Keratinocyte (primary cell): Measurements from ENCODE around the gene C19orf12. TPM values are rescaled to one million over a fixed set of nuclear protein-coding genes. Genes with fewer than 3 reads are reported as not detected.

Experiments
- DNase-seq: peaks from one replicate; pipeline ENCODE4 v3.0.0-alpha.2; 2011; ENCODE audit warnings: low read depth, missing footprints, low spot score
- FAIRE-seq: peaks from 2 replicates; lab custom pipeline; 2011; peaks lifted over from hg19 to GRCh38; lab: Jason Lieb, UNC
- H2AFZ ChIP-seq: 2 replicates; pipeline ENCODE4 v1.6.0; 2012; ENCODE audit warnings: low read length, control low read depth, inconsistent platforms; ENCODE audit not compliant: control insufficient read depth
- H3K27ac ChIP-seq: 2 replicates; pipeline ENCODE4 v1.5.1; 2011; ENCODE audit warnings: low read length; ENCODE audit not compliant: control insufficient read depth, insufficient read depth
- H3K27me3 ChIP-seq: 3 replicates; pipeline ENCODE4 v1.6.0; 2011; ENCODE audit warnings: low read length; ENCODE audit not compliant: control insufficient read depth, insufficient read depth; ENCODE audit errors: extremely low read depth
- H3K36me3 ChIP-seq, 2 experiments: 2 replicates in 1 of 2; 3 replicates in 1 of 2; pipeline ENCODE4 v1.5.1; 2011; ENCODE audit warnings: low read length in 2 of 2, mild to moderate bottlenecking in 1 of 2; ENCODE audit not compliant: control insufficient read depth in 2 of 2, insufficient read depth in 2 of 2; ENCODE audit errors: extremely low read depth in 1 of 2
- H3K4me1 ChIP-seq: 3 replicates; pipeline ENCODE4 v1.5.1; 2011; ENCODE audit warnings: low read length; ENCODE audit not compliant: control insufficient read depth, insufficient read depth; ENCODE audit errors: extremely low read depth
- H3K4me2 ChIP-seq: 3 replicates; pipeline ENCODE4 v1.6.0; 2011; ENCODE audit warnings: low read depth, low read length; ENCODE audit not compliant: control insufficient read depth, insufficient read depth; ENCODE audit errors: extremely low read depth
- H3K4me3 ChIP-seq, 3 experiments: fragments of 200-600 bp in 1 of 3; sonication (generic) in 1 of 3; 2 replicates in 2 of 3; 3 replicates in 1 of 3; pipeline ENCODE4 v1.5.1; 2011 to 2016; ENCODE audit warnings: low read length in 3 of 3, mild to moderate bottlenecking in 3 of 3, control low read depth in 2 of 3, inconsistent platforms in 1 of 3, low read depth in 1 of 3, mixed read lengths in 1 of 3, mixed run types in 1 of 3, moderate library complexity in 1 of 3; ENCODE audit not compliant: control insufficient read depth in 2 of 3, insufficient read depth in 2 of 3; ENCODE audit errors: extremely low read depth in 1 of 3
- H3K79me2 ChIP-seq: 2 replicates; pipeline ENCODE4 v1.6.0; 2012; ENCODE audit warnings: low read length; ENCODE audit not compliant: control insufficient read depth, insufficient read depth
- H3K9ac ChIP-seq: 3 replicates; pipeline ENCODE4 v1.6.0; 2011; ENCODE audit warnings: low read length; ENCODE audit not compliant: control insufficient read depth, insufficient read depth; ENCODE audit errors: extremely low read depth
- H3K9me1 ChIP-seq: 3 replicates; pipeline ENCODE4 v1.6.0; 2011; ENCODE audit warnings: low read length; ENCODE audit not compliant: control insufficient read depth, insufficient read depth; ENCODE audit errors: extremely low read depth
- H3K9me3 ChIP-seq: 2 replicates; pipeline ENCODE4 v1.5.1; 2012; ENCODE audit warnings: low read depth, low read length; ENCODE audit not compliant: control insufficient read depth
- H4K20me1 ChIP-seq: 3 replicates; pipeline ENCODE4 v1.6.0; 2011; ENCODE audit warnings: low read length; ENCODE audit not compliant: control insufficient read depth, insufficient read depth; ENCODE audit errors: extremely low read depth
- EZH2 ChIP-seq: IDR thresholded peaks from one replicate; pipeline ENCODE4 v1.6.1; 2012; ENCODE audit warnings: inconsistent platforms, mild to moderate bottlenecking, low read length, moderate library complexity
- dilution Hi-C: fragments of 300-500 bp; cut with MboI; formaldehyde crosslinking; loops from one replicate; pipeline ENCODE4 v1.7.0; 2020; ENCODE audit warnings: low sequenced_read_pairs; ENCODE audit not compliant: extremely low pct_ligation_motif_present
- polyA plus RNA-seq, 5 experiments: library from polyadenylated mRNA; depleted of rRNA in 3 of 5; stranded (reverse) in 3 of 5; stranded (forward) in 1 of 5; unstranded in 1 of 5; fragments of >200 nt; gene quantifications; 1 replicate in 1 of 5; 2 replicates in 3 of 5; 3 replicates in 1 of 5; pipeline versions ENCODE4 v1.2.1 to v1.2.3, GENCODE V29; 2011 to 2012; ENCODE audit warnings: missing spikeins in 2 of 5, low read depth in 1 of 5, low replicate concordance in 1 of 5
- TF ChIP-seq, protein P1 (sequence below), 3 experiments: IDR thresholded peaks in 1 of 3; conservative IDR thresholded peaks in 1 of 3; optimal IDR thresholded peaks in 1 of 3; 2 replicates in 2 of 3; 3 replicates in 1 of 3; pipeline versions ENCODE3 to v1.5.1; 2011; ENCODE audit warnings: low read length in 3 of 3, mild to moderate bottlenecking in 3 of 3, moderate library complexity in 2 of 3, control low read depth in 1 of 3, inconsistent platforms in 1 of 3; ENCODE audit not compliant: insufficient read depth in 2 of 3; ENCODE audit errors: extremely low read depth in 1 of 3

The C19orf12 gene
- polyA plus RNA-seq, 1 donor (not counting 4 experiments of a cell fraction or from before 2014, with no cell fraction given): 12.3 TPM

- H3K4me2 ChIP-seq: no peak overlapping the region
- H3K9me1 ChIP-seq: peaks cover 10% of the 10 kb centered on the region
- peaks cover 35% of the 10 kb centered on the region for H3K79me2 ChIP-seq
- H2AFZ ChIP-seq: no peak overlapping the region
- H3K27me3 ChIP-seq: no peaks in the 10 kb centered on the region
- H3K4me1 ChIP-seq: peaks cover 5% of the 10 kb centered on the region
- no peak for TF ChIP-seq EZH2
- TF ChIP-seq, protein P1, sequence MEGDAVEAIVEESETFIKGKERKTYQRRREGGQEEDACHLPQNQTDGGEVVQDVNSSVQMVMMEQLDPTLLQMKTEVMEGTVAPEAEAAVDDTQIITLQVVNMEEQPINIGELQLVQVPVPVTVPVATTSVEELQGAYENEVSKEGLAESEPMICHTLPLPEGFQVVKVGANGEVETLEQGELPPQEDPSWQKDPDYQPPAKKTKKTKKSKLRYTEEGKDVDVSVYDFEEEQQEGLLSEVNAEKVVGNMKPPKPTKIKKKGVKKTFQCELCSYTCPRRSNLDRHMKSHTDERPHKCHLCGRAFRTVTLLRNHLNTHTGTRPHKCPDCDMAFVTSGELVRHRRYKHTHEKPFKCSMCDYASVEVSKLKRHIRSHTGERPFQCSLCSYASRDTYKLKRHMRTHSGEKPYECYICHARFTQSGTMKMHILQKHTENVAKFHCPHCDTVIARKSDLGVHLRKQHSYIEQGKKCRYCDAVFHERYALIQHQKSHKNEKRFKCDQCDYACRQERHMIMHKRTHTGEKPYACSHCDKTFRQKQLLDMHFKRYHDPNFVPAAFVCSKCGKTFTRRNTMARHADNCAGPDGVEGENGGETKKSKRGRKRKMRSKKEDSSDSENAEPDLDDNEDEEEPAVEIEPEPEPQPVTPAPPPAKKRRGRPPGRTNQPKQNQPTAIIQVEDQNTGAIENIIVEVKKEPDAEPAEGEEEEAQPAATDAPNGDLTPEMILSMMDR (optimal IDR thresholded peaks at IDR 0.05 in 1 of 3, IDR thresholded peaks at IDR 0.05 in 1 of 3, conservative IDR thresholded peaks at IDR 0.05 in 1 of 3; ENCODE audit: extremely low read depth in 1 of 3, insufficient read depth in 2 of 3, low read length in 3 of 3): no peak
- FAIRE-seq: no peak
- H3K36me3 ChIP-seq: peaks cover 19 to 26% of the 10 kb centered on the region in 2 experiments
- dilution Hi-C loops: no loop called here
- H3K9me3 ChIP-seq: no peaks in the 10 kb centered on the region
- no peak overlapping the region for H3K4me3 ChIP-seq
- H4K20me1 ChIP-seq: peaks cover 27% of the 10 kb centered on the region
- no peak overlapping the region for H3K9ac ChIP-seq
- H3K27ac ChIP-seq: no peak overlapping the region
- no peak for DNase-seq
Observed at GRCh38 chr19:29676586-29676985, 38.5 kb downstream of the C19orf12 start.

GRCh38 chr19:29675650-29676186, 39.3 kb downstream of the C19orf12 start:
- Histone ChIP-seq H3K27me3 (no peaks in the 10 kb centered on the region), H3K36me3 (peaks cover 19 to 26% of the 10 kb centered on the region in 2 experiments), H3K79me2 (peaks cover 41% of the 10 kb centered on the region), H3K9me3 (no peaks in the 10 kb centered on the region), H3K4me1 (peaks cover 13% of the 10 kb centered on the region), H3K9ac (no peak overlapping the region), H3K27ac (no peak overlapping the region), H2AFZ (no peak overlapping the region), H3K9me1 (peaks cover 10% of the 10 kb centered on the region), H3K4me2 (no peak overlapping the region), H3K4me3 (no peak overlapping the region), H4K20me1 (peaks cover 31% of the 10 kb centered on the region)
- FAIRE-seq (no peak), DNase-seq (no peak)
- dilution Hi-C loops: no loop called here
- no peak for TF ChIP-seq EZH2
- TF ChIP-seq, protein P1 (optimal IDR thresholded peaks at IDR 0.05 in 1 of 3, IDR thresholded peaks at IDR 0.05 in 1 of 3, conservative IDR thresholded peaks at IDR 0.05 in 1 of 3; ENCODE audit: extremely low read depth in 1 of 3, insufficient read depth in 2 of 3, low read length in 3 of 3): no peak
